Epidermal melanocyte (primary cell): ENCODE measurements around the gene FAM124B.
"Not testable (repeated sequence)": the region's sequence is repeated elsewhere in the genome, so short reads cannot be mapped to it uniquely, and the experiment has no call there.

ENCODE experiments used
- DNase-seq: peaks from one replicate; pipeline ENCODE4 v3.0.0; 2011; ENCODE audit warnings: low spot score; ENCODE audit not compliant: insufficient read length

The FAM124B gene

GRCh38 chr2:224413381-224413780, 11.5 kb upstream of the FAM124B start:
- no peak for DNase-seq

GRCh38 chr2:224412141-224413015, 10.5 kb upstream of the FAM124B start:
- DNase-seq, result peak; percentile 38

GRCh38 chr2:224410946-224411561, 9.1 kb upstream of the FAM124B start:
- DNase-seq, result no peak

GRCh38 chr2:224408676-224409075, 6.8 kb upstream of the FAM124B start:
- DNase-seq, result no peak

GRCh38 chr2:224407241-224407701, 5.4 kb upstream of the FAM124B start:
- DNase-seq, result no peak

GRCh38 chr2:224405841-224406370, 4.0 kb upstream of the FAM124B start:
- no peak for DNase-seq

GRCh38 chr2:224405412-224405811, 3.5 kb upstream of the FAM124B start:
- no peak for DNase-seq

GRCh38 chr2:224404796-224405195, 2.9 kb upstream of the FAM124B start:
- no peak for DNase-seq

- DNase-seq, result no peak
Observed at GRCh38 chr2:224403657-224404056, 1.8 kb upstream of the FAM124B start.

GRCh38 chr2:224400886-224401632, 848 bp downstream of the FAM124B start:
- no peak for DNase-seq

GRCh38 chr2:224400174-224400810, 1.6 kb downstream of the FAM124B start:
- no peak for DNase-seq

- no peak for DNase-seq
Observed at GRCh38 chr2:224398289-224398688, 3.6 kb downstream of the FAM124B start.

- not testable (repeated sequence) for DNase-seq
Observed at GRCh38 chr2:224397100-224397499, 4.8 kb downstream of the FAM124B start.

GRCh38 chr2:224395620-224396390, 6.1 kb downstream of the FAM124B start:
- no peak for DNase-seq

- no peak for DNase-seq
Observed at GRCh38 chr2:224393157-224393872, 8.6 kb downstream of the FAM124B start.

- DNase-seq, result no peak
Observed at GRCh38 chr2:224392545-224392944, 9.4 kb downstream of the FAM124B start.

GRCh38 chr2:224389317-224389716, 12.6 kb downstream of the FAM124B start:
- no peak for DNase-seq

GRCh38 chr2:224386876-224387275, 15.0 kb downstream of the FAM124B start:
- no peak for DNase-seq

GRCh38 chr2:224382973-224383555, 18.8 kb downstream of the FAM124B start:
- no peak for DNase-seq
